ENCODE measurements around the gene TRNT1.

- TF ChIP-seq EP300 (IDR thresholded peaks at IDR 0.05) = no peak
- TF ChIP-seq, protein P1, sequence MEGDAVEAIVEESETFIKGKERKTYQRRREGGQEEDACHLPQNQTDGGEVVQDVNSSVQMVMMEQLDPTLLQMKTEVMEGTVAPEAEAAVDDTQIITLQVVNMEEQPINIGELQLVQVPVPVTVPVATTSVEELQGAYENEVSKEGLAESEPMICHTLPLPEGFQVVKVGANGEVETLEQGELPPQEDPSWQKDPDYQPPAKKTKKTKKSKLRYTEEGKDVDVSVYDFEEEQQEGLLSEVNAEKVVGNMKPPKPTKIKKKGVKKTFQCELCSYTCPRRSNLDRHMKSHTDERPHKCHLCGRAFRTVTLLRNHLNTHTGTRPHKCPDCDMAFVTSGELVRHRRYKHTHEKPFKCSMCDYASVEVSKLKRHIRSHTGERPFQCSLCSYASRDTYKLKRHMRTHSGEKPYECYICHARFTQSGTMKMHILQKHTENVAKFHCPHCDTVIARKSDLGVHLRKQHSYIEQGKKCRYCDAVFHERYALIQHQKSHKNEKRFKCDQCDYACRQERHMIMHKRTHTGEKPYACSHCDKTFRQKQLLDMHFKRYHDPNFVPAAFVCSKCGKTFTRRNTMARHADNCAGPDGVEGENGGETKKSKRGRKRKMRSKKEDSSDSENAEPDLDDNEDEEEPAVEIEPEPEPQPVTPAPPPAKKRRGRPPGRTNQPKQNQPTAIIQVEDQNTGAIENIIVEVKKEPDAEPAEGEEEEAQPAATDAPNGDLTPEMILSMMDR (IDR thresholded peaks at IDR 0.05) = peak; percentile 6 to 37 (median 9)
- no peak for TF ChIP-seq POLR2A (IDR thresholded peaks at IDR 0.05; ENCODE audit: low read depth)
- TF ChIP-seq POLR2AphosphoS5 (IDR thresholded peaks at IDR 0.05) = no peak
These were observed 44.3 kb downstream of the TRNT1 start for GRCh38 chr3:3170998-3171397.
